ENCODE results near the gene APAF1. TPM values are rescaled to one million over a fixed set of nuclear protein-coding genes. Genes with fewer than 3 reads are reported as not detected.

Gene APAF1
- total and polyA plus RNA-seq, 4 donors = 1.9 to 11.6 (median 6.6) TPM

DNA sequence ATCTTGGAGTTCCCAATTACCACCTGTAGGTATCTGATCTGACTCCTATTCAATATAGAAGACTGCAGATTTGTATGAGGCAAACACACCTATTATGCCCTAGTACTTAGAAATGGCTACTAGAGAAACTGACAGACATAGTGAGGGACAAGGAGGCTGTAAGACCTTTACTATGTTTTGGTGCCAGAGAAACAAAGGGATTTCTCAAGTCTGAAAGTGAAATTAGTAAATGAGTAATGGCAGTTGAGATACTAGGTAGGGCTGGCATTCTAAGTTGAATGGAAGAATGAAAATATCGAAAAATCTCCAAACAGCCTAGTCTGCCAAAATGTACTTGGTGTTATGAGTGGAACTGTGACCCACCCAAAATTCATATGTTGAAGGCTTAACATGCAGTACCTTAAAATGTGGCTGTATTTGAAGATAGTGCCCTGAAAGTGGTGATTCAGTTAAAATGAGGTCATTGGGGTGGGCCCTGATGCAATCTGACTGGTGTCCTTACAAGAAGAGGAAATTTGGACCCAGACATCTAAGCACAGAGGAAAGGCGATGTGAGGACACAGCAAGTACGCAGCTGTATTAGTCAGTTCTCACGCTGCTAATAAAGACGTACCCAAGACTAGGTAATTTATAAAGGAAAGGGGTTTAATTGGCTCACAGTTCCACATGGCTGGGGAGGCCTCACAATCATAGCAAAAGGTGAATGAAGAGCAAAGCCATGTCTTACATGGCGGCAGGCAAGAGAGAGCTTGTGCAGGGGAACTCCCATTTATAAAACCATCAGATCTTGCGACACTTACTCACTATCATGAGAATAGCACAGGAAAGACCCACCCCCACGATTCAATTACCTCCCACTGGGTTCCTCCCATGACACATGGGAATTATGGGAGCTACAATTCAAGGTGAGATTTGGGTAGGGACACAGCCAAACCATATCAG is 127.0 kb downstream of the APAF1 start:
- H3K9ac ChIP-seq (ENCODE audit: low read depth in 1 of 2, low read length in 2 of 2) = no peak overlapping the region
- no peak for DNase-seq (ENCODE audit: low spot score)
- no peak overlapping the region for H3K27ac ChIP-seq (ENCODE audit: low read depth in 1 of 2, low read length in 2 of 2)
- no peak overlapping the region for H3K4me3 ChIP-seq (ENCODE audit: low read depth in 1 of 3, low read length in 3 of 3)
- H3K9me3 ChIP-seq (ENCODE audit: control insufficient read depth in 4 of 4, low read length in 3 of 4) = no peaks in the 10 kb centered on the region
- no peaks in the 10 kb centered on the region for H3K36me3 ChIP-seq (ENCODE audit: control insufficient read depth in 4 of 4, insufficient read depth in 3 of 4, low read depth in 1 of 4, low read length in 3 of 4)
- TF ChIP-seq GABPA (IDR thresholded peaks at IDR 0.05 in 1 of 2, conservative IDR thresholded peaks at IDR 0.05 in 1 of 2) = no peak
- no peak for TF ChIP-seq HNF4A (conservative IDR thresholded peaks at IDR 0.05)
- TF ChIP-seq RAD21 (IDR thresholded peaks at IDR 0.05) = no peak
- no peak for TF ChIP-seq SP1 (IDR thresholded peaks at IDR 0.05)
- no peak for TF ChIP-seq MAX (IDR thresholded peaks at IDR 0.05)
- TF ChIP-seq RXRA (IDR thresholded peaks at IDR 0.05) = no peak
- TF ChIP-seq, protein P1, sequence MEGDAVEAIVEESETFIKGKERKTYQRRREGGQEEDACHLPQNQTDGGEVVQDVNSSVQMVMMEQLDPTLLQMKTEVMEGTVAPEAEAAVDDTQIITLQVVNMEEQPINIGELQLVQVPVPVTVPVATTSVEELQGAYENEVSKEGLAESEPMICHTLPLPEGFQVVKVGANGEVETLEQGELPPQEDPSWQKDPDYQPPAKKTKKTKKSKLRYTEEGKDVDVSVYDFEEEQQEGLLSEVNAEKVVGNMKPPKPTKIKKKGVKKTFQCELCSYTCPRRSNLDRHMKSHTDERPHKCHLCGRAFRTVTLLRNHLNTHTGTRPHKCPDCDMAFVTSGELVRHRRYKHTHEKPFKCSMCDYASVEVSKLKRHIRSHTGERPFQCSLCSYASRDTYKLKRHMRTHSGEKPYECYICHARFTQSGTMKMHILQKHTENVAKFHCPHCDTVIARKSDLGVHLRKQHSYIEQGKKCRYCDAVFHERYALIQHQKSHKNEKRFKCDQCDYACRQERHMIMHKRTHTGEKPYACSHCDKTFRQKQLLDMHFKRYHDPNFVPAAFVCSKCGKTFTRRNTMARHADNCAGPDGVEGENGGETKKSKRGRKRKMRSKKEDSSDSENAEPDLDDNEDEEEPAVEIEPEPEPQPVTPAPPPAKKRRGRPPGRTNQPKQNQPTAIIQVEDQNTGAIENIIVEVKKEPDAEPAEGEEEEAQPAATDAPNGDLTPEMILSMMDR (IDR thresholded peaks at IDR 0.05; ENCODE audit: low read depth, low read length, missing input control) = no peak
- TF ChIP-seq YY1 (IDR thresholded peaks at IDR 0.05) = no peak
- TF ChIP-seq, protein P2, sequence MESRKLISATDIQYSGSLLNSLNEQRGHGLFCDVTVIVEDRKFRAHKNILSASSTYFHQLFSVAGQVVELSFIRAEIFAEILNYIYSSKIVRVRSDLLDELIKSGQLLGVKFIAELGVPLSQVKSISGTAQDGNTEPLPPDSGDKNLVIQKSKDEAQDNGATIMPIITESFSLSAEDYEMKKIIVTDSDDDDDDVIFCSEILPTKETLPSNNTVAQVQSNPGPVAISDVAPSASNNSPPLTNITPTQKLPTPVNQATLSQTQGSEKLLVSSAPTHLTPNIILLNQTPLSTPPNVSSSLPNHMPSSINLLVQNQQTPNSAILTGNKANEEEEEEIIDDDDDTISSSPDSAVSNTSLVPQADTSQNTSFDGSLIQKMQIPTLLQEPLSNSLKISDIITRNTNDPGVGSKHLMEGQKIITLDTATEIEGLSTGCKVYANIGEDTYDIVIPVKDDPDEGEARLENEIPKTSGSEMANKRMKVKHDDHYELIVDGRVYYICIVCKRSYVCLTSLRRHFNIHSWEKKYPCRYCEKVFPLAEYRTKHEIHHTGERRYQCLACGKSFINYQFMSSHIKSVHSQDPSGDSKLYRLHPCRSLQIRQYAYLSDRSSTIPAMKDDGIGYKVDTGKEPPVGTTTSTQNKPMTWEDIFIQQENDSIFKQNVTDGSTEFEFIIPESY (IDR thresholded peaks at IDR 0.05) = no peak
- TF ChIP-seq, protein P3, sequence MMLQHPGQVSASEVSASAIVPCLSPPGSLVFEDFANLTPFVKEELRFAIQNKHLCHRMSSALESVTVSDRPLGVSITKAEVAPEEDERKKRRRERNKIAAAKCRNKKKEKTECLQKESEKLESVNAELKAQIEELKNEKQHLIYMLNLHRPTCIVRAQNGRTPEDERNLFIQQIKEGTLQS (IDR thresholded peaks at IDR 0.05) = no peak
- TF ChIP-seq REST (IDR thresholded peaks at IDR 0.05) = no peak
- no peak for TF ChIP-seq NR2F2 (IDR thresholded peaks at IDR 0.05)
- TF ChIP-seq EGR1 (IDR thresholded peaks at IDR 0.05; ENCODE audit: low read depth in 2 of 2) = no peak
- no peak for TF ChIP-seq TAF1 (conservative IDR thresholded peaks at IDR 0.05)
- no peak for TF ChIP-seq FOXA2 (IDR thresholded peaks at IDR 0.05)
- TF ChIP-seq FOXA1 (IDR thresholded peaks at IDR 0.05) = no peak
- no peaks in the 10 kb centered on the region for H3K4me1 ChIP-seq (ENCODE audit: control insufficient read depth in 4 of 4, insufficient read depth in 4 of 4, low read length in 3 of 4)
- 92% methylated on average over 8 of the region's 8 CpGs for WGBS
- H3K27me3 ChIP-seq (ENCODE audit: control insufficient read depth in 4 of 4, insufficient read depth in 4 of 4, low read length in 3 of 4) = no peaks in the 10 kb centered on the region

Measured in liver (tissue), 9 donors.